GM12801 (cell line): Measurements from ENCODE around the gene ASH1L.

Source experiments
- CTCF ChIP-seq: IDR thresholded peaks from one replicate; pipeline ENCODE4 v1.5.1; 2011; ENCODE audit warnings: control low read depth; ENCODE audit not compliant: insufficient read length; ENCODE audit errors: extremely low read depth

The ASH1L gene

GRCh38 chr1:155537193-155537592, 25.4 kb downstream of the ASH1L start:
- no peak for TF ChIP-seq CTCF

- no peak for TF ChIP-seq CTCF
These were observed 31.0 kb downstream of the ASH1L start for GRCh38 chr1:155531624-155532023.

GRCh38 chr1:155529929-155530328, 32.7 kb downstream of the ASH1L start:
- TF ChIP-seq CTCF: no peak

GRCh38 chr1:155529109-155529508, 33.5 kb downstream of the ASH1L start:
- no peak for TF ChIP-seq CTCF

GRCh38 chr1:155527677-155528076, 34.9 kb downstream of the ASH1L start:
- TF ChIP-seq CTCF: no peak

GRCh38 chr1:155526356-155526755, 36.2 kb downstream of the ASH1L start:
- no peak for TF ChIP-seq CTCF

GRCh38 chr1:155522069-155522468, 40.5 kb downstream of the ASH1L start:
- no peak for TF ChIP-seq CTCF

- TF ChIP-seq CTCF: no peak
These were observed 44.1 kb downstream of the ASH1L start for GRCh38 chr1:155518484-155518883.
